ENCODE measurements around the gene HELB.

Gene HELB

DNA sequence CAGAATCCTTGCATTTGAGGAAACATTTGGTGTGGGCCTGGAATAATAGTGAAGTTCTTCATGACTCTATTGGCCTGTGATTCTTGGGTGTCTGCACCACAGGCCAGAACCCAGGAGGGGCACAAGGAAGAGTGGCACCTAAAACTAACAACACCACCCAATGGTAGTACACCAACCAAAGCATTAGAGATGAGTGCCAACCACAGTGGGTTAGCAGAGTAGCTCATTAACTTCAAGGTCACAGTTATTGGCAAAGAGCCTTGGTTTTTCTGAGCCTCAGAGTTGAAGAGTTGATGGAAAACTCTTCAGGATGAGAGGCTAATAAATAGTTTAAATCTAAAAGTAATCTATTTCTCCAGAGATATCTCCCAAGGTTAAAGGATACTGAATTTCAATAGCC lies 57.0 kb downstream of the HELB start:
- no peak for DNase-seq (ENCODE audit: low read depth in 1 of 2, low spot score in 1 of 2)

DNA sequence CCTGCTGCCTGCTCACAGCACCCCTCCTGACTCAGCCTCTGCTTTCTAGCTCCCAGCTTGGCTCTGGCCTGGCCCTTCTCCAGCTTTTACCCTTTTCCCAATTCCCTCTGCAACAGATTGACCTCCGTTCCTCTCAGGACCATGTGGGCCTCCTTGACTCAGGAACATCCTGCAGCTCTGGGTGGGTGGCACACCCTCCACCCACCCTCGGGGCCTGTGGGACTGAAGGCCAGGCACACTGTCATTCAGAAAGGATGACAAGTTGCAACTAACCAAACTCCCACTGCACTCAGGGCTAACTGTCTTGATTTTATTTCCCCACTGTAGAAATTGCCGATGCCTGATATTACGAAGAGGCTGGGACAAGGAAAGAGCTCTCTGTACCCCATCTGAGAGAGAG lies 59.4 kb downstream of the HELB start:
- DNase-seq (ENCODE audit: low read depth in 1 of 2, low spot score in 1 of 2) = no peak

- DNase-seq (ENCODE audit: low read depth in 1 of 2, low spot score in 1 of 2) = no peak
Measured at GRCh38 chr12:66365718-66366490, 63.6 kb downstream of the HELB start.

DNA sequence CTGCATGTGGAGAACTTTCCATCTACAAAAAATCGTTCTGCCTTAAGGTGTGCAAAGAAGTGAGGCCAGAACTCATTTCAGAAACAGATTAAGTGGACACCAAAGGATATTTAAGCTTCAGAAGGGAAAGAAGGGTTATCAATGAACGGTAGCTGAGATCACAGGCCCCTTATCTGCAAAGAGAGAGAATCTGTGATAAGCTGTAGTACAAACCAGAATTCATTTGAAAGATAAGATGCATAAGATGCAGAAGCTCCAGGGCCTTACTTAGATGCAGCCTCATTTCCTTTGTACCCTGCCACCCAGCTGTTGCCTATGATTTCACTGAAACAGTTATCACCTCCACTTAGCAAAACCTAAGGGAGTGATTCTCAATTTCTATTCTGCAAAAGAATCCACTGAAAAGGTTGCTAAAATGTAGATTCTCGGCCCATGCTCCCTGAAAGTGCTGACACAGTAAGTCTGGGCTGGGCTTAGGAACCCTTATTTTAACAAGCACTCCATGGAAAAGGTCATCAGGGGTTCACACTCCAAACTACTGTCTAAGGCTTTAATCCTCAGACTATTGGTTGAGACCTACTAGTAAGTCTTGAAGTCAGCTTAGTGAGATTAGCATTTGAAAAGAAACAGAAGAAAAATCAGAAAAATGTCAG lies 64.8 kb downstream of the HELB start:
- DNase-seq (ENCODE audit: low read depth in 1 of 2, low spot score in 1 of 2) = no peak

- no peak for DNase-seq (ENCODE audit: low read depth in 1 of 2, low spot score in 1 of 2)
Measured at GRCh38 chr12:66371982-66372381, 69.7 kb downstream of the HELB start.

GRCh38 chr12:66375560-66375959 lies 73.3 kb downstream of the HELB start:
- no peak for DNase-seq (ENCODE audit: low read depth in 1 of 2, low spot score in 1 of 2)

GRCh38 chr12:66379616-66380015 lies 77.3 kb downstream of the HELB start:
- no peak for DNase-seq (ENCODE audit: low read depth in 1 of 2, low spot score in 1 of 2)

DNA sequence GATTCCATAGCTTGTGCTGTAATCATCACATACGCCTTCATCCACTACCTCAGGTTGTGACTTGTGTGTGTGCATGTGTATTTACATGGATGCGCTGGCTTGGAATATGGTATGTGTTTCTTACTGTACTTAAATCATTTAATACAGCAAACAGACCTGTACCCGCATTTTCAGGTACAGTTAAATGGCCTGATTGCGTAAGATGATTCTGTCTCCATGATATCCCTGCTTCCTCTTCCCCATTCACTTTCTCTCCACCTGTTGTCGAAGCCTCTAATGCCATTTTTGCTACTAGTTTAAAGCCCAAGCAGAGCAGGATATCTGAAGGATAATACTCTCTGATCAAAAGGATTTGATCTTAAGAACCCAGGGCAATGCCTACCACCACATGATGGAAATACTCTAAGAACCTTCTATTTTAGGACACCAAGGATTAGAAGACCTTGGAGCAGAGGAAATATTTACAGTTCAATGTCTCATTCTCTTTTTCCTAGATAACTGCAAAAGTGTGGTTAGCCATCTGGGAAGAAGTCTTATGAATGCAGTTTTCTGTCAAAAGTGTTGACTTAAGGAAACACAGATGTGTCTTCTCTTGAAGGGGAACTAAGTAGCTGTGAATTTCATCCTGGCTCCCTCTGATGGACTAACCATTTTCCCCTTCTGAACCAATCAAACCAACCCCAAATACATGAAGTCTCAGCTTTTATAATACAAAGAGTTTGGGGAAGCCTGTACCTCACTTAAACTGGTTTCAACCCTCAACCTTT lies 78.7 kb downstream of the HELB start:
- no peak for DNase-seq (ENCODE audit: low read depth in 1 of 2, low spot score in 1 of 2)

DNA sequence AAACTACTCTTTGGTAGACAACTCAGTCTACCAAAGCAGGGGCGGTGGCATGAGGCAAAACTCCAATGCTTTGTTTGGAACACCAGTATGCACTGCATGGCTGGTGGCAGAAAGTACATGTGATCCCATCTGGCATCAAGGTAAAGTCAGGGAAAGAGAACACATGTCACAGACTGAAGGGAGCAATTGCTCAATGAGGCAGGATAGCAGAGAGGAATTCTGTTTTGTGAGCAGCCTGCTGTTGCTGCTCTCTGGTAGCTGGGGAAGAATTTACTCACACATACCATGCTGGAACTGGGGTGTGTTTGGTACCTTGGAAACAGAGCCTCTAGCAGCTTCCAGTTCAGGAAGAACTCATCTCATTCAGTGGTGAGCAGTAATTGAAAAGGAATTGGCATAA lies 84.8 kb downstream of the HELB start:
- no peak for DNase-seq (ENCODE audit: low read depth in 1 of 2, low spot score in 1 of 2)
